Colonic mucosa (tissue), 4 donors: ENCODE results near the gene ARHGAP22. TPM values are rescaled to one million over a fixed set of nuclear protein-coding genes. Genes with fewer than 3 reads are reported as not detected.

Experiments
- DNase-seq: peaks from one replicate; pipeline ENCODE4 v3.0.0-alpha.2; 2020
- H3K27ac ChIP-seq: fragments of 200-600 bp; one replicate; pipeline ENCODE4 v1.8.0; 2021
- H3K27me3 ChIP-seq: fragments of 200-600 bp; one replicate; pipeline ENCODE4 v1.8.0; 2021
- H3K36me3 ChIP-seq: fragments of 200-600 bp; one replicate; pipeline ENCODE4 v1.8.0; 2021
- H3K4me1 ChIP-seq: fragments of 200-600 bp; one replicate; pipeline ENCODE4 v1.8.0; 2021; ENCODE audit warnings: mild to moderate bottlenecking
- H3K4me3 ChIP-seq: fragments of 200-600 bp; one replicate; pipeline ENCODE4 v1.8.0; 2021
- H3K9ac ChIP-seq, 2 donors: one replicate each; pipeline ENCODE4 v1.7.0; 2013; ENCODE audit warnings: control low read depth in 2 of 2, low read depth in 2 of 2, low read length in 2 of 2
- H3K9me3 ChIP-seq: fragments of 200-600 bp; one replicate; pipeline ENCODE4 v1.8.0; 2021
- CTCF ChIP-seq: fragments of 200-600 bp; IDR thresholded peaks from one replicate; pipeline ENCODE4 v1.8.0; 2022; ENCODE audit warnings: antibody characterized with exemption, mild to moderate bottlenecking
- intact Hi-C: fragments of 100-400 bp; cut with DNase I; formaldehyde crosslinking; loops from one replicate; pipeline ENCODE4 v1.14.1; 2022
- total RNA-seq, 2 donors: library from RNA; stranded (reverse); fragmentation: NEBNext Ultra II Directional in 1 of 2; extraction: Animal tissue kit (Norgen Biotek cat#: 25700) in 1 of 2; gene quantifications; one replicate each; pipeline ENCODE4 v1.2.1, GENCODE V29; 2021
- donor health status: healthy.
- donor health status: DM: no; HTN: no; CAD: no.
- donor health status: DM: no; HTN: no; CAD: no.

The ARHGAP22 gene
- total RNA-seq, 2 donors from 2014 or later, result 0.86 to 1.6 TPM

GRCh38 chr10:48612236-48612943 is 7.5 kb upstream of the ARHGAP22 start:
- Histone ChIP-seq H3K4me1 (no peaks in the 10 kb centered on the region), H3K9me3 (no peaks in the 10 kb centered on the region), H3K4me3 (no peak overlapping the region), H3K27ac (no peak overlapping the region), H3K27me3 (no peaks in the 10 kb centered on the region), H3K36me3 (no peaks in the 10 kb centered on the region), H3K9ac (no peak overlapping the region)
- DNase-seq, result peak; percentile 3
- intact Hi-C loops, result no loop called here
- no peak for TF ChIP-seq CTCF

- H3K9me3 ChIP-seq, result no peaks in the 10 kb centered on the region
- H3K27me3 ChIP-seq, result no peaks in the 10 kb centered on the region
- H3K4me1 ChIP-seq, result no peaks in the 10 kb centered on the region
- no peak for TF ChIP-seq CTCF
- no peak overlapping the region for H3K27ac ChIP-seq
- peak; percentile 2 for DNase-seq
- intact Hi-C loops, result no loop called here
- H3K9ac ChIP-seq, result no peak overlapping the region
- no peaks in the 10 kb centered on the region for H3K36me3 ChIP-seq
- no peak overlapping the region for H3K4me3 ChIP-seq
Measured at GRCh38 chr10:48611133-48611532, 6.3 kb upstream of the ARHGAP22 start.

- peak; percentile 10 for DNase-seq
Measured at GRCh38 chr10:48610585-48611093, 5.8 kb upstream of the ARHGAP22 start.

GRCh38 chr10:48609899-48610584 is 5.2 kb upstream of the ARHGAP22 start:
- Histone ChIP-seq H3K9ac (no peak overlapping the region), H3K36me3 (no peaks in the 10 kb centered on the region), H3K4me3 (no peak overlapping the region), H3K27me3 (no peaks in the 10 kb centered on the region), H3K9me3 (no peaks in the 10 kb centered on the region), H3K27ac (no peak overlapping the region), H3K4me1 (no peaks in the 10 kb centered on the region)
- no peak for TF ChIP-seq CTCF
- intact Hi-C loops, result no loop called here
- peak; percentile 4 for DNase-seq

More at GRCh38 chr10:48610585-48611093, 5.8 kb upstream of the ARHGAP22 start:
- intact Hi-C loops, result no loop called here
- H3K4me1 ChIP-seq, result no peaks in the 10 kb centered on the region
- H3K9ac ChIP-seq, result no peak overlapping the region
- H3K9me3 ChIP-seq, result no peaks in the 10 kb centered on the region
- TF ChIP-seq CTCF, result no peak
- no peaks in the 10 kb centered on the region for H3K36me3 ChIP-seq
- no peaks in the 10 kb centered on the region for H3K27me3 ChIP-seq
- no peak overlapping the region for H3K4me3 ChIP-seq
- no peak overlapping the region for H3K27ac ChIP-seq

DNA sequence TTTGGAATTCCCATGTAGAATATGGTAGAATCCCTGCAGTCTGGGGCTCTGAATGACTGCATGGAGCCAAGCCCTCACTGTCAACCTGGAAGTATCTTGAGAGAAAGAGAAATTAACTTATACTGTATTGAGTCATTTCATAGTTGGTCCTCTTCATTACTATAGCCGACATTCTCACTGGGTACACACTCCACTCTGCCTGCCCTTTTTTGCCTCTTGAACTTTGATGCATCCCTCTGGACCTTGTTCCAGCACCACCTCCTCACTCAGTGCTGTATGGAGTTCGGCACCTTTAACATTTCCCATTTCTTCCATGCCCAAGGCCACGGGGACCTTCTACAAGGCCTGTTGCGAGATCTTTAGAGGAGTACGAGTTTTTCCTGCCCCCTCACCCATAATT is 4.6 kb upstream of the ARHGAP22 start:
- intact Hi-C loops, result no loop called here
- no peaks in the 10 kb centered on the region for H3K36me3 ChIP-seq
- no peak overlapping the region for H3K9ac ChIP-seq
- no peaks in the 10 kb centered on the region for H3K9me3 ChIP-seq
- no peaks in the 10 kb centered on the region for H3K27me3 ChIP-seq
- peak; percentile 2 for DNase-seq
- TF ChIP-seq CTCF, result no peak
- H3K27ac ChIP-seq, result no peak overlapping the region
- H3K4me1 ChIP-seq, result peaks cover 4% of the 10 kb centered on the region
- H3K4me3 ChIP-seq, result no peak overlapping the region
